22Rv1 (cell line): ENCODE measurements around the gene ALKBH5.

Experiments used
- ZFX ChIP-seq: fragments of 450-650 bp; IDR thresholded peaks from 2 replicates; pipeline ENCODE4 v1.6.1; 2017; ENCODE audit warnings: antibody characterized with exemption, borderline replicate concordance
- TF ChIP-seq, protein P1 (sequence below): fragments of 450-650 bp; IDR thresholded peaks from 2 replicates; pipeline ENCODE4 v1.5.1; 2017; ENCODE audit warnings: mild to moderate bottlenecking

DNA sequence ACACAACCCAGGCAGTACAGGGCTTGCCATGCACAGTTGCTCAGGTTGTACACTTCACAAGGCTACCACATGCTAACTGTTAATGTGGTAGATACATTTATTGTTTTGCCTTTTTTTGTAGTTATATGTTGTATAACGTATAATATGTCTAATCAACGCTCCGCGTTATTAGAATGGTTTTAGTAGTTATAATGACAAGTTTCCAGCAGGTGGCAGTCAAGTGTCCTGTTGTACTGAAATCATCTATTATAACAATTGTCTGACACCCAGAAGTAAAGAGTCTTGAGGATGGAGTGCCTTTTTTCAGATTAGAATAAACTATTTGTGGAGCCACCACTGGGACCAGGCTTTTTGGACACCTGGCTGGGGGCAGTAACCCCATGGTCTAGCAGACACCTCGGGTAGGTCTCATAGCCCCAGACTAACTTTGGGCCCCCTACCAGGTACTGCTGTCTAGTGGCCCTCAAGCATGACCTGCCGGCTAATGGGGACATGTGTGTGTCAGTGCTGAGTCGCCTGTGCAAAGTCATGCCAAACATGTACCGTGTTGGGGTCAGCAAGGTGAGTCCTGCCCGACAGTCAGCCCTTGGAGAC lies 42.3 kb upstream of the ALKBH5 start:
- no peak for TF ChIP-seq ZFX
- TF ChIP-seq, protein P1, sequence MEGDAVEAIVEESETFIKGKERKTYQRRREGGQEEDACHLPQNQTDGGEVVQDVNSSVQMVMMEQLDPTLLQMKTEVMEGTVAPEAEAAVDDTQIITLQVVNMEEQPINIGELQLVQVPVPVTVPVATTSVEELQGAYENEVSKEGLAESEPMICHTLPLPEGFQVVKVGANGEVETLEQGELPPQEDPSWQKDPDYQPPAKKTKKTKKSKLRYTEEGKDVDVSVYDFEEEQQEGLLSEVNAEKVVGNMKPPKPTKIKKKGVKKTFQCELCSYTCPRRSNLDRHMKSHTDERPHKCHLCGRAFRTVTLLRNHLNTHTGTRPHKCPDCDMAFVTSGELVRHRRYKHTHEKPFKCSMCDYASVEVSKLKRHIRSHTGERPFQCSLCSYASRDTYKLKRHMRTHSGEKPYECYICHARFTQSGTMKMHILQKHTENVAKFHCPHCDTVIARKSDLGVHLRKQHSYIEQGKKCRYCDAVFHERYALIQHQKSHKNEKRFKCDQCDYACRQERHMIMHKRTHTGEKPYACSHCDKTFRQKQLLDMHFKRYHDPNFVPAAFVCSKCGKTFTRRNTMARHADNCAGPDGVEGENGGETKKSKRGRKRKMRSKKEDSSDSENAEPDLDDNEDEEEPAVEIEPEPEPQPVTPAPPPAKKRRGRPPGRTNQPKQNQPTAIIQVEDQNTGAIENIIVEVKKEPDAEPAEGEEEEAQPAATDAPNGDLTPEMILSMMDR = peak; percentile 84
